Activated B cell treated with CpG ODN at 0.5 μM for 24 hours (primary cell): Measurements from ENCODE around the gene CSNK2A1. TPM values are rescaled to one million over a fixed set of nuclear protein-coding genes. Genes with fewer than 3 reads are reported as not detected.

Experiments
- ATAC-seq: fragments of 200-7000 bp; cut with Tn5 transposase; one replicate; pipeline ENCODE4 v1.10.0; 2021; ENCODE audit warnings: low read depth, mild to moderate bottlenecking, moderate library complexity
- CTCF ChIA-PET: fragments of 350-600 bp; sonication (Branson Sonifier 250); formaldehyde crosslinking; loops from one replicate; lab custom pipeline; 2021; ENCODE audit warnings: antibody characterized with exemption; lab: Charles Lee
- POLR2A ChIA-PET: fragments of 350-600 bp; sonication (Branson Sonifier 250); formaldehyde crosslinking; loops from one replicate; lab custom pipeline; 2021; ENCODE audit warnings: antibody characterized with exemption; lab: Charles Lee
- DNase-seq: peaks from one replicate; pipeline ENCODE4 v3.0.0; 2022
- H3K27ac Mint-ChIP-seq: one replicate; pipeline ENCODE4 v1.8.0; 2020; ENCODE audit warnings: mixed read lengths
- H3K27me3 Mint-ChIP-seq: one replicate; pipeline ENCODE4 v1.8.0; 2021; ENCODE audit warnings: mixed read lengths
- H3K36me3 Mint-ChIP-seq: one replicate; pipeline ENCODE4 v1.8.0; 2021; ENCODE audit warnings: low read depth, mixed read lengths
- H3K4me1 Mint-ChIP-seq: one replicate; pipeline ENCODE4 v1.8.0; 2021; ENCODE audit warnings: mixed read lengths
- H3K4me3 Mint-ChIP-seq: one replicate; pipeline ENCODE4 v1.8.0; 2020; ENCODE audit warnings: mild to moderate bottlenecking, mixed read lengths
- H3K9me3 Mint-ChIP-seq: one replicate; pipeline ENCODE4 v1.8.0; 2020; ENCODE audit warnings: mixed read lengths
- CTCF ChIP-seq: fragments of 200-600 bp; IDR thresholded peaks from one replicate; pipeline ENCODE4 v1.8.0; 2022; ENCODE audit warnings: antibody characterized with exemption, mild to moderate bottlenecking
- intact Hi-C: fragments of 100-400 bp; cut with micrococcal nuclease; formaldehyde crosslinking; loops from one replicate; pipeline ENCODE4 v1.15.1; 2024
- total RNA-seq: library from RNA; stranded (reverse); gene quantifications from 2 replicates; pipeline ENCODE4 v1.2.3, GENCODE V29; 2022

The CSNK2A1 gene
- total RNA-seq, 1 donor from 2014 or later = 140 TPM

DNA sequence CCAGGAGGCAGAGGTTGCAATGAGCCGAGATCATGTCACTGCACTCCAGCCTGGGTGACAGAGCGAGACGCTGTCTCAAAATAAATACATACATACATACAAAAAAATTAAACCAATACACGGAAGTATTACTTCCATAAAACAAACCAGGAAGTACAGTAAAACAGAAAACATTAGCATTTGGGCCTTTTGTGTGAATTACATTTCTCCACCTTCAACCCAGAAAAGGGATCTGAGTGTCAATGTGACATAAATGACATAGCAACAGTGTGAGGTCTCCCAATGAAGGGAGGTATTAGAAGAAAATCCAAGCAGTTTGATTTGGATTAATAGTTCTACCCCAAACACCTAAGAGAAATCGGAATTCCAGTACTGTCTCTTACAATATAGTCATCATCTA lies 10.1 kb downstream of the CSNK2A1 start:
- no peak overlapping the region for H3K4me3 Mint-ChIP-seq
- peaks cover 30% of the 10 kb centered on the region for H3K36me3 Mint-ChIP-seq
- peaks cover 74% of the 10 kb centered on the region for H3K4me1 Mint-ChIP-seq
- CTCF ChIA-PET = no interaction called here
- ATAC-seq = no peak
- no peak overlapping the region for H3K27ac Mint-ChIP-seq
- POLR2A ChIA-PET = no interaction called here
- no peak for TF ChIP-seq CTCF
- H3K9me3 Mint-ChIP-seq = no peaks in the 10 kb centered on the region
- H3K27me3 Mint-ChIP-seq = no peaks in the 10 kb centered on the region
- intact Hi-C loops = no loop called here
- no peak for DNase-seq

GRCh38 chr20:532530-532929 lies 11.1 kb downstream of the CSNK2A1 start:
- no peak for ATAC-seq
- H3K27ac Mint-ChIP-seq = no peak overlapping the region
- peaks cover 4% of the 10 kb centered on the region for H3K9me3 Mint-ChIP-seq
- no peaks in the 10 kb centered on the region for H3K27me3 Mint-ChIP-seq
- CTCF ChIA-PET = no interaction called here
- no peak for DNase-seq
- TF ChIP-seq CTCF = no peak
- peaks cover 65% of the 10 kb centered on the region for H3K4me1 Mint-ChIP-seq
- H3K4me3 Mint-ChIP-seq = no peak overlapping the region
- intact Hi-C loops = no loop called here
- POLR2A ChIA-PET = no interaction called here
- H3K36me3 Mint-ChIP-seq = peaks cover 40% of the 10 kb centered on the region

GRCh38 chr20:531608-532007 lies 12.0 kb downstream of the CSNK2A1 start:
- ATAC-seq = no peak
- TF ChIP-seq CTCF = no peak
- POLR2A ChIA-PET = interaction anchor here (0.7 kb wide), 1 partner anchor 10 kb away, joined by 3 read pairs; no protein-coding TSS in a partner anchor
- CTCF ChIA-PET = no interaction called here
- DNase-seq = no peak
- Mint-ChIP-seq H3K4me1 (peaks cover 56% of the 10 kb centered on the region), H3K27me3 (no peaks in the 10 kb centered on the region), H3K36me3 (peaks cover 48% of the 10 kb centered on the region), H3K4me3 (no peak overlapping the region), H3K9me3 (peaks cover 12% of the 10 kb centered on the region), H3K27ac (no peak overlapping the region)
- intact Hi-C loops = no loop called here

GRCh38 chr20:530321-530720 lies 13.3 kb downstream of the CSNK2A1 start:
- Mint-ChIP-seq H3K4me1 (peaks cover 43% of the 10 kb centered on the region), H3K9me3 (peaks cover 12% of the 10 kb centered on the region), H3K27ac (no peak overlapping the region), H3K36me3 (peaks cover 57% of the 10 kb centered on the region), H3K4me3 (no peak overlapping the region), H3K27me3 (no peaks in the 10 kb centered on the region)
- ATAC-seq (no peak), DNase-seq (no peak)
- intact Hi-C loops = no loop called here
- CTCF ChIA-PET = no interaction called here
- TF ChIP-seq CTCF = no peak
- POLR2A ChIA-PET = interaction anchor here (0.7 kb wide), 1 partner anchor 243 kb away, joined by 8 read pairs; no protein-coding TSS in a partner anchor

DNA sequence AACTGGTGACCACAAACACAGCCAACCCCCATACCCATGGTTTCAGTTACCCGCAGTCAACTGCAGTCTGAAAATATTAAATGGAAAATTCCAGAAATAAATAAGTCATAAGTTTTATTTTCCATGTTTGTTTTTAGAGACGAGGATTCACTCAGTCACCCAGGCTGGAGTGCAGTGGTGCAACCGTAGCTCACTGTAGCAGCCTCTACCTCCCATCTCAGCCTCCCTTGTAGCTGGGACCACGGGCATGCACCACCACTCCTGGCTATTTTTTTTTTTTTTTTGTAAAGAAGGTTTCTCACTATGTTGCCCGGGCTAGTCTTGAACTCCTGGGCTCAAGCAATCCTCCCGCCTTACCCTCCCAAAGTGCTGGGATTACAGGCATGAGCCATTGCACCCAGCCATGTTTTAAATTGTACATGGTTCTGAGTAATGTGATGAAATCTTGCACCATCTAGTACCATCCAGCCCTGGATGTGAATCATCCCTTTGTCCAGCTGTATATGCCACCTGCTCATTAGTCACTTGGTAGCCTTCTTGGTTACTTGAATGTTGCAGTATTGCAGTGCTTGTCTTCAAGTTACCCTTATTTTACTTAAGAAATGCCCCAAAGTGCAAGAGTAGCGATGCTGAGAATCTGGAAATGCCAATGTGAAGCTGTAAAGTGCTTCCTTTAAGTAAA lies 14.5 kb downstream of the CSNK2A1 start:
- TF ChIP-seq CTCF = no peak
- Mint-ChIP-seq H3K4me3 (no peak overlapping the region), H3K27me3 (no peaks in the 10 kb centered on the region), H3K36me3 (peaks cover 56% of the 10 kb centered on the region), H3K4me1 (peaks cover 33% of the 10 kb centered on the region), H3K9me3 (peaks cover 12% of the 10 kb centered on the region), H3K27ac (no peak overlapping the region)
- CTCF ChIA-PET = no interaction called here
- POLR2A ChIA-PET = no interaction called here
- intact Hi-C loops = no loop called here
- DNase-seq = no peak
- no peak for ATAC-seq
